LNCaP clone FGC (cell line): ENCODE data around the gene NR2F2.

ENCODE experiments used
- DNase-seq: peaks from one replicate; pipeline ENCODE4 v3.0.0-alpha.2; 2011; ENCODE audit warnings: low read depth
- H3K4me3 ChIP-seq: 2 replicates; pipeline ENCODE4 v1.5.1; 2011; ENCODE audit warnings: mild to moderate bottlenecking, low read depth, low read length, control low read depth
- TF ChIP-seq, protein P1 (sequence below): IDR thresholded peaks from 2 replicates; pipeline ENCODE4 v1.5.1; 2012; ENCODE audit warnings: mild to moderate bottlenecking; ENCODE audit not compliant: control insufficient read depth, insufficient read depth; ENCODE audit errors: extremely low read depth

NR2F2 gene

GRCh38 chr15:96336108-96336595 lies 5.7 kb downstream of the NR2F2 start:
- H3K4me3 ChIP-seq: peak overlapping the region; percentile 73
- DNase-seq: peak; percentile 79
- TF ChIP-seq, protein P1, sequence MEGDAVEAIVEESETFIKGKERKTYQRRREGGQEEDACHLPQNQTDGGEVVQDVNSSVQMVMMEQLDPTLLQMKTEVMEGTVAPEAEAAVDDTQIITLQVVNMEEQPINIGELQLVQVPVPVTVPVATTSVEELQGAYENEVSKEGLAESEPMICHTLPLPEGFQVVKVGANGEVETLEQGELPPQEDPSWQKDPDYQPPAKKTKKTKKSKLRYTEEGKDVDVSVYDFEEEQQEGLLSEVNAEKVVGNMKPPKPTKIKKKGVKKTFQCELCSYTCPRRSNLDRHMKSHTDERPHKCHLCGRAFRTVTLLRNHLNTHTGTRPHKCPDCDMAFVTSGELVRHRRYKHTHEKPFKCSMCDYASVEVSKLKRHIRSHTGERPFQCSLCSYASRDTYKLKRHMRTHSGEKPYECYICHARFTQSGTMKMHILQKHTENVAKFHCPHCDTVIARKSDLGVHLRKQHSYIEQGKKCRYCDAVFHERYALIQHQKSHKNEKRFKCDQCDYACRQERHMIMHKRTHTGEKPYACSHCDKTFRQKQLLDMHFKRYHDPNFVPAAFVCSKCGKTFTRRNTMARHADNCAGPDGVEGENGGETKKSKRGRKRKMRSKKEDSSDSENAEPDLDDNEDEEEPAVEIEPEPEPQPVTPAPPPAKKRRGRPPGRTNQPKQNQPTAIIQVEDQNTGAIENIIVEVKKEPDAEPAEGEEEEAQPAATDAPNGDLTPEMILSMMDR: no peak

DNA sequence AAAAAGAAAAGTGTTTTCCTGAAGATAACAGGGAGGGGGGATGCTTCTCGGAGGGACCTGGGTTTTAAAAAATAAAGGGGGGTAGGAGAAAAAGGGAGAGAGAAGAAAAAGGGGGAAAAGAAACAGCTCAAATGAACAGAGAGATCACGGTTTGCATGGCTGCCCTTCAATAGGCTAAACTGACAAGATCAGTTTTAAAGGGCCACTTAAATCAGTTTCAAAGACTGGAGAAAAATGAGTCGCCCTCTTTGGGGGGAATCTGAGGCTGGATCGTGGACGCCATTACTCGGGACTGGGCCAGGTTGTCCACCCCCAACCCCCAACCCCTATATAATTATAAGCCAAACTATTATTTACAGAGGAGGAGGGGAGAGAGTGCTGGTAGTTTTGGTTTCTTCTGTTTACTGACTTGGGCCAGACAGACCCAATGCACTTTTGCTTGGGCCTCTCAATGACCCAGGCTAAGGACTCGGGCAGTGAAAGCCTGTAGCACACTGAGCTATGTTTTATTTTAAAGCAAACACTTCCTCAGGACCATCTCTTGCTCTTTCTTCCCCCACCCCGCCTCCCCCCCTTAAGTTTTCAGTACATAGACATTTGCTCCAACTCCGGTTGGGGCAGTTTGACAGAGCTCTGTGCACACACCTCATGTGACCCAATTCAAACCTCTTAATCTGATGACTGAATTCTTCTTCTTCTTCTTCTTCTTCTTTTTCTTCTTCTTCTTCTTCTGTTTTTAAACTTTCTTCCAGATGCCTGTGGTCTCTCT lies 6.3 kb downstream of the NR2F2 start:
- H3K4me3 ChIP-seq: peak overlapping the region; percentile 73
- DNase-seq: no peak
- TF ChIP-seq, protein P1: no peak

GRCh38 chr15:96337365-96338023 lies 7.0 kb downstream of the NR2F2 start:
- peak overlapping the region; percentile 73 for H3K4me3 ChIP-seq
- DNase-seq: no peak
- TF ChIP-seq, protein P1: no peak

DNA sequence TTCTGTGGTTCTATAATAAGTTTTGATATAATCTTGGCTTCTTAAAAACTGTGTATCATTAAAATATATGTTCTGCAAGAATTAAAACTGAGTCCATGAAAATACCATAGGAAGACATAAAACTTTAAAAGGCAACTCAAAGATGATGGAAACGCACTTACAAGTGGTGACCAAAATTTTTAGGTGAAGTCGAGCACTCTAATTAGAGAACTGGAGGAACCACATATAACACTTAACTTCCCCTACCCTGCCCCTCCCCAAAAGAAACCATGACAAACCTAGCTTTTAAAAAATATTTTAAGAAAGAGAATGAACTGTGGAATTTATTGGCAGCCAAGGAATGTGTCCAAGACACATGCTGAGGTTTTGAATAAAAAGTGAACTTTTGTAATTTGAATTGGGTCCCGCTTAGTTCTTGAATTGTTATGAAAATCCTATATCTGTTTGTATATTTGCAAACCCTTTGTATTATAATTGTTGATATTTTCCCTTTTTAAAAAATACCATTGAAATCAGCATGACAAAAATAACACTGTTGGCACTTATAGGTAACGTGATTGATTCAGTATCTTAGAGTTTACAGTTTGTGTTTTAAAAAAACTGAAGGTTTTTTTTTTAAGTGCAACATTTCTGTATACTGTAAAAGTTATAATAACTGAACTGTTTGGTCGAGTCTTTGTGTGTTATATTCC lies 7.7 kb downstream of the NR2F2 start:
- DNase-seq: no peak
- peak overlapping the region; percentile 73 for H3K4me3 ChIP-seq
- TF ChIP-seq, protein P1: no peak

- no peak for DNase-seq
- H3K4me3 ChIP-seq: peak overlapping the region; percentile 73
- TF ChIP-seq, protein P1: no peak
Observed at GRCh38 chr15:96338766-96339618, 8.5 kb downstream of the NR2F2 start.

DNA sequence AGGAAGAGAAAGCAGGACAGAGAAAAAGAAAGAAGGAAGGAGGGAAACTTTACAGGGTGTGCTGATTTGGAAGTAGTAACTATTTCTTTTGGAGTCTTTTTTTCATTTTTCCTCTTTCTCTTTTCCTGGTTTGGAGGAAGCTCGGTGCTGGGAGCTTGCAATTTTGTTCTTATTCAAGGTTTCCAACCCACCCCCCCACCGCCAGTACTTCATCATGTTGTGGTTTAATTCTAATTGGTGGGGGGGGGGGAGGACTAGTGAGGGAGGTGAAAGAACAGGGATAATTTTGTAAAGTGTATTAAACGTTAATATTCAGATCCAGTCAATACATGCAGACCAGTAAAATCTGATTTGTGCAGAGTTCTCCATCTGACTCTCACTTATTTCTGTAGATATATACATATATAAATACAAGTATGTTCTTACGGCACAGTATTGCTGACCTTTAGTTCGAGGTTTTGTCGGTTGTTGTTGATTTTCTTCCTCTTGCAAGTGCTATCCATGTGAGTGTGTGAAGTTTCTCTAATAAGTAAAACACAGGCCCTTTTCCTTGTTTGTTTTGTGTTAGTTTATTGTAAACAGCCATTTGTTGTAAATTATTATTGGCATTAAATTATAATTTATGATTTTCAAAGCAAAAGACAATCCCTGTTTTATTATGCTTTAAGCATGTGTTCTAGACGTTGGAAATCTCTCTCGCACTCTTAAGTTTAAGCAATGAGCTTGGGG lies 9.3 kb downstream of the NR2F2 start:
- DNase-seq: no peak
- H3K4me3 ChIP-seq: peak overlapping the region; percentile 73
- TF ChIP-seq, protein P1: no peak
